Renal cortex interstitium (tissue), 11 donors: Measurements from ENCODE around the gene CRK. TPM values are rescaled to one million over a fixed set of nuclear protein-coding genes. Genes with fewer than 3 reads are reported as not detected.
A peak's percentile ranks its signal among the peaks of the same experiment; 100 is the strongest.
"Not testable (repeated sequence)": the region's sequence is repeated elsewhere in the genome, so short reads cannot be mapped to it uniquely, and the experiment has no call there.

Experiments used
- DNase-seq, 11 donors: peaks; one replicate each; pipeline ENCODE4 v3.0.0-alpha.2; 2013; ENCODE audit warnings: low read depth in 9 of 11, low spot score in 4 of 11; ENCODE audit errors: extremely low read depth in 1 of 11
- polyA plus RNA-seq, 3 donors: library from polyadenylated mRNA; unstranded; fragments of 120-200 nt; gene quantifications; one replicate each; pipeline ENCODE4 v1.2.1, GENCODE V29; 2013; ENCODE audit not compliant: insufficient read length in 3 of 3

CRK gene
- polyA plus RNA-seq, 3 donors = 55.6 to 63.7 (median 60.4) TPM

- DNase-seq = no peak
Observed at GRCh38 chr17:1473170-1473569, 17.1 kb upstream of the CRK start.

GRCh38 chr17:1471911-1472821 is 16.1 kb upstream of the CRK start:
- DNase-seq = no peak

DNA sequence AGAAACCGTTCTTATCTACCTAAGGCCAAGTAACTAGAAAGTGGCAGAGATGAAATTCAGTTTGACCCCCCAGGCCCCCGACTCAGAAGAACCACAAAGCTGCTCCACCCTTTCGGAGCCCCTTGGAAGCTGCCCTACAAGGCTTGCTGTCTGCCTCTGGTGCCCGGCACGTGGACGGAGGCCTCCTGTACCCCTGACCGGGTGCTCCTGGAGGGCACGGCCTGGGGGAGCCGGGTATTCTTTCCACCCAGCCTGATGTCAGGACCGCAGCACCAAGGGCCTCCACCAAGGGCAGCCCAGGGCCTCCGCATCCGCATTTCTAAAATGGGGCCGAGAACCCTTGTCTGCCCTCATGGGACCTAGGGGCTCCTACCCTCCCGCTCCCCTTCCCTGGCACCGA is 15.5 kb upstream of the CRK start:
- no peak for DNase-seq

DNA sequence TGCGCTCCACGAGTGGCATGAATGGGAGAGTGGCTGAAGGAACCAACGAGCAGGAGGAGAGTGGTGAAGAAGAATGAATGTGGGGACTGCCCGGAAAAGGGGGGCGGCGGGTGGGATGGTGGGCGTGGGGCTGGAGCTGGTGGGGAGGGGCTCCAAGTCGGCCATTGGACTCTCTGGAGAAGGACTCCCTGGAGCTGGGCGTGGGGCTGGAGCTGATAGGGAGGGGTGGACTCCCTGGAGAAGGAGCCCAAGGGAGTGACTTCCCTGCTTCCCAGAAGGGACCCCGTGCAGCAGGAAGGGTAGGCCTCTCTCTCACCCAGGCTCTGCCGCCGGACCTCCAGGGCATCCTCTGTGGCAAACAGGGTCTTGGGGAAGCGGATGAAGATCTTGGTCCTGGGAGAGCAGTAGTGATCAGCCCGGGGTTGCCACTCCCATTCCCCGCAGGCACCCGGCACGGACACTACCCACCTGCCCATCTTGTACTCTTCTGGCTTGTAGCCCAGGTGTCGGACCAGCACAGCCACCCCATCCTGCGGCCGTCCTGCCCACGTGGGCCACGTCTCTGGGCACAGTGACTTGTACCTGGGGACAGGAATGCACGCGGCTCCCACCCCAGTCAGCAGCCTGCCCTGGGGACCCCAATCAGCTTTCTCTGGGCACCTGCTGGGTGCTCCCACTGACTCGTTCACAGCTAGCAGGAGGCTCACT is 14.9 kb upstream of the CRK start:
- no peak for DNase-seq

DNA sequence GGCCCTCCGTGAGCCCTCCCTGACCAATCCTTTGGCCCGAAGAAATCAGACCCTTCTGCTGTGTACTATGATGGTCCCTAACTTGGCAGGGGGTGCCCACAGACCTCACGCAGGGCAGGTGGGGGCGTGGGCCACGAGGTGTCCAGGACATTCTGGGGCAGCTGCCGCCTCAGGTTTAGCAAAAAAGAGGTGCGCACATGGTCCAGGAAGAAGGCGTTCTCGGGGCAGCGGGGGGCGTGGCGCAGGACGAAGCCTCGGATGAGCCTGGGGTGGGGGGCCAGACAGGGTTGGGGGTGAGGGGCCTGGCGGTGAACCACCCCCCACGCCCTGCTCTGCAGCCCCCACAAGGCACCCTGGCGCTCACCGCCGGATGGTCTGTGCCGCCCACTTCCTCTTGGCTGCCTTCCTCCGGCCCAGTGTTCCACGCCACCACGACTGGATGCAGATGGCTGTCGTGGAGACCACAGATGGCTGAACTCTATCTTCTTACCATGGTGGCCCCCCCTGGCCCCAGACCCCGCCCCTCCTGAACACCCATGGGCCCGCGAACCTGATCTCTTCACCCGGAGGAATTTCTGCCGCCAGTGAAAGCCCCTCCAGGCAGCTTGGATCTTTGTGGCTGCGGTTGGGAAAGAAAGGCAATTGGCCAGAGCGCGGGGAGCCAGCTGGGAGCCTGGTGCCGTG is 14.2 kb upstream of the CRK start:
- no peak for DNase-seq

DNA sequence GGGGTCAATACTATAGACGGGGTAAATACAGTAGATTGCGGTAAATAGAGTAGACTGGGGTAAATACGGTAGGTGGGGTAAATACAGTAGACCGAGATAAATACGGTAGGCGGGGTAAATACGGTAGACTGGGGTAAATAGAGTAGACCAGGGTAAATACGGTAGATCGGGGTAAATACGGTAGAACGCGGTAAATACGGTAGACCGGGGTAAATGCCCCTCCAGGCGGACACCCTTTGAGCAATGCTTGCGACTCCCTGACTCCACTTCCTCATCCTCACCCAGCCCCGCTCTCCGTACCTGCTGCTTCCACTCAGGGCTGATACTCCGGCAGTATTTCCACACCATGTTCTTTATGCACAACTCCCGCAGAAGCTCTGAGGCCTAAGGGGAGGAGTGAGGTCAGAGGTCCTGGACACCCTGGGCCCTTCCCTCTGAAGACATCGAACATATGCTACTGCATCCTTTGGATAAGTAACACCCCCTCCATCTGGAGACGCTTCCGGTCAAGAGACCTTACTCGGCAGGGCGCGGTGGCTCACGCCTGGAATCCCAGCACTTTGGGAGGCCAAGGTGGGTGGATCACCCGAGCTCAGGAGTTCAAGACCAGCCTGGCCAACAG is 13.3 kb upstream of the CRK start:
- DNase-seq = no peak

DNA sequence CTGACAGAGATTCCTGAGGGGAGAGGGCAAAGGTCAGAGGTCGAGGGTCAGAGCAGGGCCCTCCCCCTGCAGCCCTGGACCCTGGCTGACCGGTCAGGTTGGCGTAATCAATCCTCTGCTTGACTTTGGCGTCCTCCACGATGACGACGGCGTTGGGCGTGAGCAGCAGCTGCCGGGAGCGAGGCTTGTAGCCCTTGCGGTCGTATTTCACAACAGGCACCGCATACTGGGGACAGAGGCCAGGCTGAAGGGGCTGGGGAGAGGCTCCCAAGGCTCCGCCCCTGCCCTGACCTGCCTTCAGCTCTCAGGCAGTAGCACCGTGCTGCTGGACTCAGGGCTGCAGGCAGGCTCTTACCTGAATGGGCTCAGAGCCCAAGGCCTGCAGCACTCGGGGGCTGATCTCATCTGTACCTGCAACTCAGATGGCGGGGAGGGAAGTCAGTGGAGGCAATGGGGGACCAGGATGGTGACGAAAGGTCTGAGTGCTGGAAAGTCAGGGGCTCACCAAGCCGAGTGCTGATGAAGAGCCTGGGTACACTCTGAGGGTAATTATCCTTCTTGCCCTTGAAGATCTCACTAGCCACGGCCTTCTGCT is 12.0 kb upstream of the CRK start:
- DNase-seq = no peak

- no peak for DNase-seq
Observed at GRCh38 chr17:1467258-1467657, 11.2 kb upstream of the CRK start.

- no peak for DNase-seq
Observed at GRCh38 chr17:1464186-1464585, 8.2 kb upstream of the CRK start.

DNA sequence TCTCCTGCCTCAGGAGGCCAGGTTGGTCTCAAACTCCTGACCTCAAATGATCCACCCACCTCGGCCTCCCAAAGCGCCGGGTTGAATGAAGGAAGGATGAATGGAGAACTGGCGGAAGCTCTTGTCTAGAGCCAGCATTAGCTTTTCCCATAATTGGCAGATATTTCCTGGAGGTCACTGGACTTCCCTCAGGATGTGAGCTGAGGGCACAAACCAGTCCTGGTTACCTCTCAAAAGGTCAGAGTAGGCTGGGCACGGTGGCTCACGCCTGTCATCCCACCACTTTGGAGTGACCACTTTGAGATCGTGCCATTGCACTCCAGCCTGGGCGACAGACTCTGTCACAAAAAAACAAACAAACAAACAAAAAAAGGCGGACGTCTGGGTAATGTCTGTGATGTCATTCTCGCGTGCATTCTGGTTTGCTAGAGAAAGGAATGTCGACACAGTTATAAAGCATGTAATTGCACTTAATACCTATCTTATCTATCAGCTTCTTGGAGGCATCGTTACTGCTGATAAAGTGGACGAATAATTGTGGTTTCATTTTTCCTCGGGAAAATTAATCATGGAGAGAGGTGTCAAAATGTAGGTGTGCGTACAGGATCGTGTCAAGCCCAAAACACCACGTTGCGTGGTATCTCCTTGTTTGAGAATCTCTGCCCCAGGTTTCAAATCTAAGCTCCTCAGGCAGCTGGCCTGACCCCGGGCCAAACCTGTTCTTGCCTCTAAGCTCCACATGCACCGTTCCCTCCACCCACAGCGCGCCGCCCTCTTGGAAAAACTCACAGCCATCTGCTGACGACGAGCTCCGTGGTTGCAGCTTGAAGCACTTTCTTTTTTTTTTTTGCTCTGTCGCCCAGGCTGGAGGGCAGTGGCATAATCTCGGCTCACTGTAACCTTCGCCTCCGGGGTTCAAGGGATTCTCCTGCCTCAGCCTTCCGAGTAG is 6.4 kb upstream of the CRK start:
- no peak for DNase-seq

DNA sequence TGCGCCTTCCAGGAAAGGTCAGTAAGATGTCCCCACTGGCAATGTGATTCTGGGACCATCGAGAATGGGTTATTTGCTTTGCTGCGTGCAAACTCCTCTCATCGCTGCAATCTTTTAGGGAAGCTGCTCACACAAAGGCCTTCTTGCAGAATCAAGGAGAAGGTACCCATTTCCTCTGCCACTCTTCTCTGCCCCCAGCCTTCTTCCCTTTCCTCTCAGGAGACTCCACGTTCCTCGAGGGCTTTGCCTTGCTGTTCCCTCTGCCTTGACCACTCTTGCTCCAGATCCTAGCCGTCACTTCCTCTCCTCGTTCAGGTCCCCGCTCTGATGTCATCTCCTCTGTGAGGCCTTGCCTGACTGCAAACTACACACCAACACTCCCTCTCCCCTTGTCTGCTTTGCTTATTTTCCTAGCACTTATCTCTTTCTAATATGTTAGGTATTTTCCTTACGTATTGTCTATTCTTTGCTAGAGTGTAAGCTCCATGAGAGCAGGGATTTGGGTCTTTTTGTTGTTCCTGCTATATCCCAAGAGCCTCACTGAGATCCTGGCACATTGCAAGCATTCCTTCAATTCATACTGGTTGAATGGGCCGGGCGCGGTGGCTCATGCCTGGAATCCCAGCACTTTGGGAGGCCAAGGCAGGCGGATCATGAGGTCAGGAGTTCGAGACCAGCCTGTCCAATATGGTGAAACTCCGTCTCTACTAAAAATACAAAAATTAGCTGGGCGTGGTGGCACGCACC is 5.3 kb upstream of the CRK start:
- DNase-seq = no peak

DNA sequence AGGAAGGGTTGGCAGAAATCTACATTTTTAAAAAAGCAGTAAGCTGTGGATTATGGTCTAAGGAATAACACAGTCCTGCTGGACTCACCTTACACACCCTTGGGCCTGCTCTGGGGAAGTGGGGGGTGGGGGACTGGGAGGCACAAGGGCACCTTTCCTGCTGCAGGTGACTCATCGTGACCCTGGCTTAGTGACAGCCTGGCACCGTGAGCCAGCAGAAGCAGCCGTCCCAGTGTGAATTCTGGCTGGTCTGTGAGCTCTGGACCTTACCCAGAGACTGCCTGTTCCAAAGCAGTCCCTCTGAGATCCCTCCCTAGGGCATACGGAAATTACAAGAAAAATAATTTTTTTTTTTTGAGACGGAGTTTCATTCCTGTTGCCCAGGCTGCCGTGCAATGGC is 4.2 kb upstream of the CRK start:
- DNase-seq = no peak

DNA sequence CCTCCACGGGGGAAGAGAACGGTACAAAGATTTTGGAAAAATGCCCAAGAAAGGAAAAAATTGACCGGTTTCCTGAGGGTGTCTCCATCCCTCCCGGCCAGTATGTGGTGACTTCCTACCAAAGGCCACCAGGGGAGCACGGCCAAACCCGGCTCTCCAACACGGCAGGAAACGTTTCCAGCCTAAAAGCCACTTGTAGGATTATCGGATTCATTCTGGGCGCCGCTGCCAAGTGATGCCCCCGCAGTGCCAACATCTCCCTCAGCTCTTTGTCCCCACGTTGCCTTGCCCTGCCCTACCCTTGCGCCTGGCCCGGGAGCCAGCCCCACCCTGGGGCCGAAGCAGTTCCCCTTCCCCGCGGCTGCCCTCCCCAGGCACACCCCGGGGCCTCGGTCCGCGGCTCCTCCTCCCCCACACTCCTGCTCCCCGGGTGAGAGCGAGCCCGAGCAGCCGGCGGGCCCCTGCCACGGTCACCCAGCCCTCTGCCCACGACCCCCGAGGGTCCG is 688 bp downstream of the CRK start:
- DNase-seq = peak in 6 of 11 donors; percentile 40 to 73 (median 62)

DNA sequence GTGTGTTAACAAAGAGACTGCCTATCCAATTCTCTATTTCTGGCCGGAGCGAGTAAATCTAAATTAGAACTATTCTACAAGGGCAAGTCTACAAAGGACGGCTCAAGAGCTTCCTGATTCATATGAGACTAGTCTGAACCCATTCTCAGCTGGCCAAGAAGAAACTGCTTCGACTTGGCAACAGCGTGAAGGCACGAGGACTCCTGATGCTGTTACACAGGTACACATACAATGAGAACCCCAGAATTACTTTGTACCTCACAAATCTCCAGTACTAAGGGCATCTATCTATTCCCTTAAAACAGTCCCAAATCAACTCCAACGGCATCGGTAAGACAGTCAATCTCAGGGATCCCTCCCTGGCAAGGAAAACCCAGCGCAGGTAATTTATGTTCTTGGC is 1.5 kb downstream of the CRK start:
- DNase-seq = no peak

GRCh38 chr17:1453694-1454093 is 2.3 kb downstream of the CRK start:
- DNase-seq = not testable (repeated sequence)

DNA sequence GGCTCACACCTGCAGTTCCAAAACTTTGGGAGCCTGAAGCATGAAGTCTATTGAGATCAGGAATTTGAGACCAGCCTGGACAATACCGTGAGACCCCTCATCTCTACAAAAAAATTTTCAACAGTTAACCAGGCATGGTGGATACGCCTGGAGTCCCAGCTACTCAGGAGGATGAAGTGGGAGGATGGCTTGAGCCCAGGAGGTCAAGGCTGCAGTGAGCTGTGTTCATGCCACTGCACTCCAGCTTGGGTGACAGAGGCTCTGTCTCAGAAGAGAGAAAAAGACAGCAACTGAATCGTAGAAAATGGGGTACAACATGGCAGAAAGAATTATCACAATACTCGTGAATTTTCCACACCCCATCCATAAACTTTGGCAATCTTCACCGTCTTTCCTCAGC is 3.2 kb downstream of the CRK start:
- DNase-seq = no peak

DNA sequence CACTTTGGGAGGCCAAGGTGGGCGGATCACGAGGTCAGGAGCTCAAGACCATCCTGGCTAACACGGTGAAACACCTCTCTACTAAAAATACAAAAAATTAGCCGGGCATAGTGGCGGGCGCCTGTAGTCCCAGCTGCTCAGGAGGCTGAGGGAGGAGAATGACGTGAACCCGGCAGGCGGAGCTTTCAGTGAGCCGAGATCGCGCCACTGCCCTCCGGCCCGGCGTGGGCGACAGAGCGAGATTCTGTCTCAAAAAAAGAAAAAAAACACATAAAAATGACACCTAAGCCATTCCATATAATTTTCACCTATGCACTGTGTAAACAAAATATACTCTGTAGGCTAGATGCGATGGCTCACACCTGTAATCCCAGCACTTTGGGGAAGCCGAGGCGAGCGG is 5.8 kb downstream of the CRK start:
- DNase-seq = not testable (repeated sequence)
